K562 (cell line): Measurements from ENCODE around the gene RBKS. TPM values are rescaled to one million over a fixed set of nuclear protein-coding genes. Genes with fewer than 3 reads are reported as not detected.

ENCODE experiments used
- ARID1B ChIP-seq: fragments of 450-650 bp; IDR thresholded peaks from 2 replicates; pipeline ENCODE4 v1.6.1; 2016; ENCODE audit warnings: antibody characterized with exemption, mild to moderate bottlenecking, inconsistent platforms
- ATF1 ChIP-seq, 2 experiments: fragments of 450-650 bp in 1 of 2; IDR thresholded peaks; 2 replicates each; pipeline ENCODE4 v1.6.1; 2016; ENCODE audit warnings: missing compliant biosample characterization in 1 of 2, missing genetic modification characterization in 1 of 2
- CEBPB ChIP-seq: fragments of 450-650 bp; IDR thresholded peaks from 2 replicates; pipeline ENCODE4 v1.6.1; 2016; ENCODE audit warnings: missing genetic modification characterization, missing compliant biosample characterization
- CHD7 ChIP-seq: fragments of 200-600 bp; sonication (generic); IDR thresholded peaks from one replicate; pipeline ENCODE4 v1.6.1; 2012; ENCODE audit warnings: mild to moderate bottlenecking, low read depth, low read length, inconsistent platforms
- GATA2 ChIP-seq: sonication (generic); formaldehyde crosslinking; IDR thresholded peaks from 2 replicates; pipeline ENCODE4 v1.4.0; 2020; ENCODE audit warnings: mild to moderate bottlenecking, missing genetic modification reagents
- GATAD2B ChIP-seq: fragments of 450-650 bp; IDR thresholded peaks from 2 replicates; pipeline ENCODE4 v1.6.1; 2017; ENCODE audit warnings: mild to moderate bottlenecking, borderline replicate concordance
- HDAC2 ChIP-seq: fragments of 450-650 bp; IDR thresholded peaks from 2 replicates; pipeline ENCODE4 v1.6.1; 2016; ENCODE audit warnings: mild to moderate bottlenecking
- HNRNPLL ChIP-seq: fragments of 200-400 bp; formaldehyde crosslinking; IDR thresholded peaks from 2 replicates; pipeline ENCODE4 v1.6.1; 2017; ENCODE audit warnings: low read length, low read depth, mild to moderate bottlenecking; ENCODE audit not compliant: poor library complexity, severe bottlenecking
- ILK ChIP-seq: fragments of 450-650 bp; IDR thresholded peaks from 2 replicates; pipeline ENCODE4 v1.6.1; 2016; ENCODE audit warnings: missing genetic modification characterization, low read depth, mild to moderate bottlenecking, missing compliant biosample characterization, moderate library complexity, borderline replicate concordance
- MAFF ChIP-seq: IDR thresholded peaks from 2 replicates; pipeline ENCODE4 v1.6.1; 2012; ENCODE audit warnings: low read length, improper control_type of control experiment
- NFE2 ChIP-seq: IDR thresholded peaks from 2 replicates; pipeline ENCODE4 v1.6.1; 2014; ENCODE audit warnings: antibody characterized with exemption, low read depth
- RFX7 ChIP-seq: fragments of 250-450 bp; sonication (Bioruptor Pico); IDR thresholded peaks from 2 replicates; pipeline ENCODE4 v1.5.1; 2021; ENCODE audit warnings: mild to moderate bottlenecking
- RUNX1 ChIP-seq: sonication (generic); IDR thresholded peaks from 2 replicates; pipeline ENCODE4 v1.6.1; 2016; ENCODE audit warnings: antibody characterized with exemption, low read depth
- SRSF9 ChIP-seq: fragments of 200-400 bp; formaldehyde crosslinking; IDR thresholded peaks from 2 replicates; pipeline ENCODE4 v1.6.1; 2017; ENCODE audit warnings: low read depth, low read length, borderline replicate concordance
- TAF7 ChIP-seq: fragments of 450-650 bp; IDR thresholded peaks from 2 replicates; pipeline ENCODE4 v1.6.1; 2016; ENCODE audit warnings: missing genetic modification characterization, missing compliant biosample characterization
- TEAD4 ChIP-seq, 2 experiments: sonication (generic) in 1 of 2; formaldehyde crosslinking in 1 of 2; IDR thresholded peaks; 2 replicates each; pipeline versions ENCODE4 v1.6.1 to v1.8.0; 2012 to 2022; ENCODE audit warnings: borderline replicate concordance in 1 of 2, inconsistent platforms in 1 of 2, low read length in 1 of 2, mild to moderate bottlenecking in 1 of 2, missing genetic modification reagents in 1 of 2
- ZNF143 ChIP-seq: sonication (generic); formaldehyde crosslinking; IDR thresholded peaks from 2 replicates; pipeline ENCODE4 v1.9.0; 2022; ENCODE audit warnings: mild to moderate bottlenecking, missing genetic modification reagents
- ZNF507 ChIP-seq: conservative IDR thresholded peaks from 2 replicates; pipeline ENCODE4 v1.6.1; 2017; ENCODE audit warnings: missing genetic modification characterization, missing compliant biosample characterization
- polyA plus RNA-seq, 8 experiments: library from polyadenylated mRNA; depleted of rRNA in 4 of 8; stranded (reverse) in 5 of 8; unstranded in 3 of 8; fragments of >200 nt; fragmentation: Nextera tagmentation in 2 of 8; fragmentation: Illumina TruSeq in 1 of 8; extraction: Ambion mirVana in 2 of 8; extraction: Trizol in 1 of 8; gene quantifications; 2 replicates each; pipeline versions ENCODE4 v1.2.1 to v1.2.3, GENCODE V29; 2011 to 2014; ENCODE audit warnings: inconsistent platforms in 1 of 8, missing spikeins in 1 of 8
- total RNA-seq, 7 experiments: library from RNA; depleted of rRNA in 6 of 7; stranded (reverse); fragments of >200 nt in 6 of 7; fragmentation: Illumina TruSeq in 2 of 7; extraction: Trizol in 2 of 7; gene quantifications; 2 replicates each; pipeline versions ENCODE4 v1.2.1 to v1.2.3, GENCODE V29; 2011 to 2021; ENCODE audit warnings: low replicate concordance in 1 of 7

RBKS gene
- total and polyA plus RNA-seq, 9 of the 15 experiments (the other 6 are each of a cell fraction or from before 2014, with no cell fraction given): 0.06 to 0.39 (median 0.19) TPM

GRCh38 chr2:27925766-27926472, 35.7 kb upstream of the RBKS start (continued):
- no peak for TF ChIP-seq CHD7
- TF ChIP-seq ZNF143 (CRISPR knock-in tag): no peak
- TF ChIP-seq ILK (tag): 0 out of 2 replicates have a peak, but pooled peaks have one; percentile 37
- peak; percentile 50; the same call in 1 of the 2 replicates for TF ChIP-seq HDAC2
- no peak for TF ChIP-seq HNRNPLL
- no peak for TF ChIP-seq SRSF9
- TF ChIP-seq GATAD2B: no peak
- peak; percentile 97 for TF ChIP-seq NFE2
- no peak for TF ChIP-seq RUNX1
- TF ChIP-seq ARID1B: peak; percentile 84
- no peak for TF ChIP-seq CEBPB (tag)
- peak; percentile 28; the same call in 1 of the 2 replicates for TF ChIP-seq TAF7 (tag)
- no peak for TF ChIP-seq RFX7
- TF ChIP-seq ZNF507 (tag): no peak
- TF ChIP-seq GATA2: peak; percentile 50; the same call in 1 of the 2 replicates
- TF ChIP-seq TEAD4 (IDR thresholded peaks at IDR 0.05; ENCODE audit: low read length): peak; percentile 50; the same call in 1 of the 2 replicates
- TF ChIP-seq TEAD4 (CRISPR knock-in tag; IDR thresholded peaks at IDR 0.05; ENCODE audit: borderline replicate concordance): no peak
- TF ChIP-seq ATF1 (CRISPR knock-in tag; IDR thresholded peaks at IDR 0.05): no peak
- TF ChIP-seq ATF1 (tag; IDR thresholded peaks at IDR 0.05): no peak
- TF ChIP-seq MAFF: peak; percentile 76
